Measurements from ENCODE around the gene CFAP126. TPM values are rescaled to one million over a fixed set of nuclear protein-coding genes. Genes with fewer than 3 reads are reported as not detected.
"Not testable (repeated sequence)": the region's sequence is repeated elsewhere in the genome, so short reads cannot be mapped to it uniquely, and the experiment has no call there.

Gene CFAP126, protein sequence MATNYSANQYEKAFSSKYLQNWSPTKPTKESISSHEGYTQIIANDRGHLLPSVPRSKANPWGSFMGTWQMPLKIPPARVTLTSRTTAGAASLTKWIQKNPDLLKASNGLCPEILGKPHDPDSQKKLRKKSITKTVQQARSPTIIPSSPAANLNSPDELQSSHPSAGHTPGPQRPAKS
- polyA plus RNA-seq, result under 1 TPM in 2 of 3 donors, not detected in 1; 0.10 to 0.63 TPM

DNA sequence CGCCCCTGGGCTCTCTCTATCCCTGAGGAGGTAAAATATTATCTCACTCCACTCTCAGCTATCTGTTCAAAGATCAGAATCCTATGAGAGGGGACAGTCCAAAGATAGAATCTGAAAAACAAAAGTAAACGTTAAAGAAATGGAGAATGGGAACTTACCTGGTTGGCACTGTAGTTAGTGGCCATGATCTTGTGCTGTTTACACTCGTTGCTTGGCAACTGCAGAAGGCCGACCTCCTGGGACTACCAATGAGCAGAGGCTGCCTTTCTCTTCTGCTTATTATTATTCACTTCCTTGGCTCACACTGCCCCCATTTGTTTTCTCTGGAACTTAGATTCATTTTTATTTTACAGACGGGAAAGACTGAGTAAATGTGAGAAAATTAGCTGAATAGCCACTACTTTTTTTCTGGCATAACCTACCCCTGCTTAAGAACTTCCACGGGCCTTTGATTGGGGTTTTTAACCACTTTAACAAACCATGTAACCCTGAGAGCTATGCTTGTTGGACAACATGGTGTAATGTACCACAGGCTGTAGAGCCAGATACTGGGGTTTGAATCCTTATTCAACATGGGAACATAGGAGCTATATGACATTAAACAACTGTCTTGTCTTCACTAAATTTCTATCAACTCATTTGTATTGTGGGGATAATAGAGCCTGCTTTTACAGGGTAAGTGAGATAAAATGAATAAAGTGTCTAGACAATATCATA is at the start of gene CFAP126:
CFAP126 (minus strand) TSS at position 193 of the 717 bp plus-strand sequence; CDS start at position 185, 8 bp downstream.
- H3K27ac ChIP-seq (ENCODE audit: low read depth, low read length), result no peak within 1 kb of the TSS
- WGBS, 3 donors, result 20 to 24% (median 23%) methylated on average over 6 of the region's 6 CpGs

DNA sequence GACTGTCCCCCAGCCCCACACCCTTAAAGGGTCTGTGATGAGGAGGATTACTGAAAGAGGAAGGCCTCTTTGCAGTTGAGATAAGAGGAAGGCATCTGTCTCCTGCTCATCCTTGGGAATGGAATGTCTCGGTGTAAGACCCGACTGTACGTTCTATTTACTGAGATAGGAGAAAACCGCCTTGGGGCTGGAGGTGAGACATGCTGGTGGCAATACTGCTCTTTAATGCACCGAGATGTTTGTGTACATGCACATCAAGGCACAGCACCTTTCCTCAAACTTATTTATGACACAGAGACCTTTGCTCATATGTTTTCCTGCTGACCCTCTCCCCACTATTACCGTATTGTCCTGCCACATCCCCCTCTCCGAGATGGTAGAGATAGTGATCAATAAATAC is 45.4 kb upstream of the CFAP126 start:
- not testable (repeated sequence) for H3K27ac ChIP-seq (ENCODE audit: low read depth, low read length)
- 87 to 94% (median 89%) methylated on average over 7 of the region's 7 CpGs for WGBS, 3 donors

DNA sequence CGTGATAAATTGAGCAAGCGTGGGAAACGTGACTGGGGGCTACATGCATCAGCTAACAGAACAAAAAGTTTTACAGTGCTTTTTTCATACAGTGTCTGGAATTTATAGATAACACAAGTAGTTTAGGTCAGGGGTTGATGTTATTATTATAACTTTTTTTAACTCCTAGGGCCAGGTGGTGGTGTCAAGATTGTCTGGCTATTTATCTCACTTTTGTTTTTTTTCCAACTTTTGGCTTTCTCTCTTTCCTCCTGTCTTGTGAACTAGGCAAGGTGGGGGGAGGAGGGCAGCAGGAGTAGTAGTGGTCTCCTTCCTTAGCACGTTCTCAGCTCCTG is 42.9 kb upstream of the CFAP126 start:
- not testable (repeated sequence) for H3K27ac ChIP-seq (ENCODE audit: low read depth, low read length)
- WGBS, 3 donors, result 85 to 89% (median 88%) methylated on average over 4 of the region's 4 CpGs

DNA sequence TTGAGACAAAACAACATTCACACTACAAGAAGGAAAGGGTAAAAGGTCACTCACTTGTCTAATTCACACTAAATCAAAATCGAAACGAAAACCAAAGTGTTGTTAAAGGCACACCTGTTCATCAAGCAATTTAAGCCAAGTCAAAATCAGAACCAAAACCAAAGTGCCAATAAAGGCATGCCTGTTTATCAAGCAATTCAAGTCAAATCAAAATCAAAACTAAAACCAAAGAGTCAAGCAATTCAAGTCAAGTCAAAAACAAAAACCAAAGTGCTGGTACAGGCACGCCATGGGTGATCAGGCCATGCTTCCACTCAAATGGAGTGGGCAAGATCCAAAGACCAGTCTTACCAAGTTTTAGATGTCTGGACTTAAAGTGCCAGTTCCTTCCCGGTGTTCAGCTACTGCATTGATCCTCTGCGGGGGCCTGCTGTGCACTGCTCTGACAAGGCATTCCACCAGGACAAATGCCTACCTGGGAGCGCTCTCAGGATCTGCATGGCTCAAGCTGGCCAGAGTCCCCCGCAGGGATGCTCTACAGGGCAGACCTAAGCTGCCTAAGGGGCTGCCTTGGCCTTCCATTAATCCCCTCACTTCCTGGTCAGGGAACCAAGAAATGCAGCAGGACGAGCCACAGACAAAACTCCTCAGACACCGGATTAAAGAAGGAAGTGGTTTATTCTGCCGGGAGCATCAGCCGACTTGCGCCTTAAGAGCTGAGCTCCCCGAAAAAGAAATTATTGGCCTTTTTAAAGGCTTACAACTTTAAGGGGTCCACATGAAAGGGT is 42.4 kb upstream of the CFAP126 start:
- 82 to 87% (median 82%) methylated on average over 13 of the region's 13 CpGs for WGBS, 3 donors
- not testable (repeated sequence) for H3K27ac ChIP-seq (ENCODE audit: low read depth, low read length)

DNA sequence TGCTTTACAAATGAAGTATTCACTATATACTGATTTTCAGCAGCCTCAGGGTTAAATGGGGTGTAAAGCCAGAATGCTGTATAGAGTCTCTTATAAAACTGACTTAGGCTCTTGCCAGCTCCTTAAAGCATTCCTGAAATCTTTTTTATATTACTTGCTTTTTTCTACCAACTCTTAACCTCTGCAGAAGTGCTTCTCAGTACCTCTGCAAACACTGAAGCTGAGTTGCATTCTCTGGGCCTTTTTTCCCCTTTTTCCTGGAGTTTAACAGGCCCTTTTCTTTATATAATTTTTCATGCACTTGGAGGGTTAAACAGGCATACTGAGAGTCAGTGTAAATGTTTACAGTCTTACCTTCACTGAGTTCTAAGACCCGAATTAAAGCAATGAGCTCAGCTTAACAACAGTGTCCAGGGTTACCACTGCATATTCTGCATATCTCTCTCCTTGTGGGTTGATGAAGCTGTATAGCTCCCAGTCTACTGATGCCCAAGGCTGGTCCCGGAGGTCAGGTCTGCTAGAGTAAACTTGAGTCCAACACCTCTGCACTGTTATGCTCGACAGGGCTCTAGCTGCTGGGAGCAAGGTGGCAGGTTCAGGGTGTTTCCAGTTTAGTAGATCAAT is 40.9 kb upstream of the CFAP126 start:
- 62 to 81% (median 73%) methylated on average over 3 of the region's 3 CpGs for WGBS, 3 donors
- H3K27ac ChIP-seq (ENCODE audit: low read depth, low read length), result no peak overlapping the region

DNA sequence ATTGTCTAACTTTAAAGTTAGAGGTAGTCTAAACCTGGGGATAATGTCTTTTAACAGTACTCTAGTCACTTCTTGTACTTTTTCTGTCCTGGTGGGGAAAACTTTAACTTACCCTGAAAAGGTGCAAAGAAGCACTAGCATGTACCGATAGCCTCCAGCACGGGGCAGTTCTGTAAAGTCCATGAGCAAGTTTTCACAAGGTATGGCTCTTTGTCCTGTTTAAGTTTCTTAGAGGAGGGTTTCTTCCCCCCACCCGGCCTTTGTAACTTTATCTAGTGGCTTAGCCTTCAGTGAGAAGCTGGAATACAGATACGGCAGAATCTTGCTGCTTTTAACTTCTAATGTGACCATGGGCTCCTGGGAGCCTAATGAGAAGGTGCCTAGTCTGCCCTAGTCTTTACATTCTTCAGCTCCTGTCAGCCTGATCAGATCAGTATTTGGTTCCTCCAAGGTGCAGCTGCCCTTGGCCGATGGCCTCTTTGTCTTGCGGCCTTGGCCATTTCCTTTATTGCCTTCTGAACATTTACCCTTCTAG is 39.8 kb upstream of the CFAP126 start:
- no peak overlapping the region for H3K27ac ChIP-seq (ENCODE audit: low read depth, low read length)
- WGBS, 3 donors, result 70 to 93% (median 89%) methylated on average over 6 of the region's 6 CpGs

DNA sequence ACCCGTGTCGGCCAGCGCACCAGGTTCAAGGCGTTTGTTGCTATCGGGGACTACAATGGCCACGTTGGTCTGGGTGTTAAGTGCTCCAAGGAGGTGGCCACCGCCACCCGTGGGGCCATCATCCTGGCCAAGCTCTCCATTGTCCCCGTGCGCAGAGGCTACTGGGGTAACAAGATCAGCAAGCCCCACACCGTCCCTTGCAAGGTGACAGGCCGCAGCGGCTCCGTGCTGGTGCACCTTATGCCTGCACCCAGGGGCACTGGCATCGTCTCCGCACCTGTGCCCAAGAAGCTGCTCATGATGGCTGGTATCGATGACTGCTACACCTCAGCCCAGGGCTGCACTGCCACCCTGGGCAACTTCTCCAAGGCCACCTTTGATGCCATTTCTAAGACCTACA is 38.9 kb upstream of the CFAP126 start:
- not testable (repeated sequence) for H3K27ac ChIP-seq (ENCODE audit: low read depth, low read length)
- WGBS, 3 donors, result 96 to 98% (median 96%) methylated on average over 17 of the region's 17 CpGs

DNA sequence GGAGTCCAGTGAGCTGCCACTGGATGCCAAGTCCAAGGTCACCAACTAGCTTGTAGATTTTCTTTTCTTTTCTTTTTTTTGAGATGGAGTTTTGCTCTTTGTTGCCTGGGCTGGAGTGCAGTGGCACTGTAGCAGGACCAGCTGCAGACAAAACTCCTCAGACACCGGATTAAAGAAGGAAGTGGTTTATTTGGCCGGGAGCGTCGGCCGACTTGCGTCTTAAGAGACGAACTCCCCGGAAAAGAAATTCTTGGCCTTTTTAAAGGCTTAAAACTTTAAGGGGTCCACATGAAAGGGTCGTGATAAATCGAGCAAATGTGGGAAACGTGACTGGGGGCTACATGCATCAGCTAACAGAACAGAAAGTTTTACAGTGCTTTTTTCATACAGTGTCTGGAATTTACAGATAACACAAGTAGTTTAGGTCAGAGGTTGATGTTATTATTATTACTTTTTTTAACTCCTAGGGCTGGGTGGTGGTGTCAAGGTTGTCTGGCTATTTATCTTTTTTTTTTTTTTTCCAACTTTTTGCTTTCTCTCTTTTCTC is 36.4 kb upstream of the CFAP126 start:
- no peak overlapping the region for H3K27ac ChIP-seq (ENCODE audit: low read depth, low read length)
- 58 to 86% (median 67%) methylated on average over 11 of the region's 11 CpGs for whole genome bisulfite sequencing, 3 donors

DNA sequence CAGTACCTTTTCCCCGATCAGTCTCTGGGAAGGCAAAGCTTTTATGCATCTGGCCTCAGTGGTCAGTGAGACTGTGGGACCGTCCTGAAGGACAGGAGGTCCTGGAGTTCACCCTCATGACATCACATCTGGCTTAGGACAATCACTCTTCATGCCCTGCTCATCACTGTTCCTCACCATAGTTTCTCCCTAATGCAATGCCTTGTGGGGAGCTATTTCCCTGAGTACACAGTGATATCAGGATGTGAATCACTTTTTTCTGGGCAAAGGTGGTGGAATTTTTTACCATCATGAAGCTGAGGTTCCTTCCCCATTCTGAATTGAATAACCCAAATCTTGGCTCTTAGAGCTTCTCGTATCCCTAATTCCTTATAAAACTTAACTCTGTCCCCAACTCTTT is 34.8 kb upstream of the CFAP126 start:
- 89 to 92% (median 91%) methylated on average over 3 of the region's 3 CpGs for WGBS, 3 donors
- no peak overlapping the region for H3K27ac ChIP-seq (ENCODE audit: low read depth, low read length)

DNA sequence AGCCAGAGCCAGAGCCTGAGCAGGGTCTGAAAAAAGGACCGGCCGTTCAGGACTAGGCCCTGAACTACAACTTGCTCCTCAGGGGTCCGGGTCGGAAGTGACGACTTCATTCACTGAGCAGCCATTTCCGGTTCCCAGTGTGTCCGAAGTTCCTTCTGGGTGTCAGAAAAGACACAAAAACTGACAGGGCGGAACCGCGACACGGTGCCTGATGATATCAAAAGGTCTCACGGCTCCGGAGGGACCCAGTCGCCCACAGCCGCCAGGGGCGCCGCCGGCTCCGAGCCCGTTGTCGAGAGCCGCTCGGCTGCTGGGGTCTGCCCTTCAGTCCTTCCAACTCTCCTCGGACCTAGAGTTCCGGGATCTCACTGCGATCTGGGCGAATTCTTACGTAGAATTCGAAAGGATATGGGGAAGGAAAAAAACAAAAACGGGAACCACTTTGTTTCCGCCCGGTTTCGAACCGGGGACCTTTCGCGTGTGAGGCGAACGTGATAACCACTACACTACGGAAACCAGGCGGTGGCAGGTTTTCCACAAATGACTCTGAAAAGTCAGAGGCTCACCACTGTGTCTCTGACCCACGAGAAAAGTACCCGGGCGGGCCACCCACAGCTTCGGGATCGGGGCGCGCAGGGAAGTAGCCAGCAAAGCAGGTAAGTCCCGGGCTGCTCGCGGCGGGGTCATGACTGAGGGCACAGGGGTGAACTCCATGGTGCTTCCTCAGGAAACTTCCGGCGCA is 31.8 kb upstream of the CFAP126 start:
- peak overlapping the region; percentile 98 for H3K27ac ChIP-seq (ENCODE audit: low read depth, low read length)
- WGBS, 3 donors, result 0% methylated on average over 53 of the region's 53 CpGs

DNA sequence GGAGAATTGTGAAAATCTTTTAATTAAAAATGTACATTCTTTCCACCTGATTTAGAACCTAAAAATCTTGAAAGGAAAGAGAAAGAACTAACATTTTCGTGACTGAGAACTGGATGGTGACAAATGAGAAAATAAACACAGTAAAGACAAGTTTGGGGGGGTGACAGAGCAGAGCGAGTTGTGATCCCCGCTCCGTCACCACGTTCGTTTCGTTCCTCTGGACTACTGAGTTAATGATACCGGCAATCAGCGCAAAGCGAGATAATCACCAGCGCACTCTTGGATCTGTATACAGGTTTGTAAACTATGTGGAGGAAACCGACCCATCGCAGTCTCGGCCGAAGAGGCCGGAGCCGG is 31.2 kb upstream of the CFAP126 start:
- H3K27ac ChIP-seq (ENCODE audit: low read depth, low read length), result peak overlapping the region; percentile 98
- 3 to 11% (median 10%) methylated on average over 17 of the region's 17 CpGs for WGBS, 3 donors

DNA sequence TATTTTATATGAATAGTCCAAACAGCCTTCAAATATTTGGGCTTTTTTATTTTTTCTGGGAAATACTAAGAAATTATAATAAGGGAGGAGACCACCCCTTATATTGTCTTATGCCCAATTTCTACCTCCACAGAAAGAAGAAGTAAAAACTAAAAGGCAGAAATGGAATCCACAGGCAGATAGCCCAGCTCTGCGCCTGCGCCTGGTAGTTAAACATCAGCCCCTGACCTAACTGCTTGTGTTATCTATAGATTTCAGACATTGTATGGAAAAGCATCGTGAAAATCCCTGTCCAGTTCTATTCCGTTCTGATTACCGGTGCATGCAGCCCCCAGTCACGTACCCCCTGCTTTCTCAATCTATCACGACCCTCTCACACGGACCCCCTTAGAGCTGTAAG is 29.4 kb upstream of the CFAP126 start:
- H3K27ac ChIP-seq (ENCODE audit: low read depth, low read length), result not testable (repeated sequence)
- WGBS, 3 donors, result 90 to 96% (median 94%) methylated on average over 8 of the region's 8 CpGs

DNA sequence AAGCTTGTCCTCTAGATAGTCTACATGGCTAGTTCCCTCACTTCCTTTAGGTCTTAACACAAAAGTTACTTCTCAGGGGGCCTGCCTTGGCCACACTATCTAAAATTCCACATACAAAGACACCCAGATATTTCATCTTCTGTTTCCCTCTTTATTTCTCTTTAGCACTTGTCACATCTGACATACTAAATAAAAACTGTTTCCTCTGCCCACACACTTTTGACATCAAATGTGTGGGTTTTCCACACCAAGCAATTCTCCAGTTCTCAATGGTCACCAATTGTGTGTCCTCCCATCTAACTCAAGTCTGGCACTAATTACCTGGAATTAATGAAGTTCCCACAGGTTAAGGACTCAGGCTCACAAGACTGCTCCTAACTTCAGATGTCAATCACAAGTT is 25.5 kb upstream of the CFAP126 start:
- H3K27ac ChIP-seq (ENCODE audit: low read depth, low read length), result no peak overlapping the region

DNA sequence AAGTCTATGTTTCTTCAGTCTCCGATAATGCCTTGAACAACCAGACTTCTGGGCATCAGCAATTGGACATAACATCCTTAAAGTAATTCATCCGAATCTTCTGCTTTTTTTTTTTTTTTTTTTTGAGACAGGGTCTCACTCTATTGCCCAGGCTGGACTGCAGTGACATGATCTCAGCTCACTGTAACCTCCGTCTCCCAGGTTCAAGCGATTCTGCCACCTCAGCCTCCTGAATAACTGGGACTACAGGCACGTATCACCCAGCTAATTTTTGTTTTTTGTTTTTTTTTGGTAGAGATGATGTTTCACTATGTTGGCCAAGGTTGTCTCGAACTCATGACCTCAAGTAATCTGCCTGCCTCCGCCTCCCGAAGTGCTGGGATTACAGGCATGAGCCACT is 23.9 kb upstream of the CFAP126 start:
- no peak overlapping the region for H3K27ac ChIP-seq (ENCODE audit: low read depth, low read length)
- 93 to 97% (median 96%) methylated on average over 8 of the region's 8 CpGs for WGBS, 3 donors

DNA sequence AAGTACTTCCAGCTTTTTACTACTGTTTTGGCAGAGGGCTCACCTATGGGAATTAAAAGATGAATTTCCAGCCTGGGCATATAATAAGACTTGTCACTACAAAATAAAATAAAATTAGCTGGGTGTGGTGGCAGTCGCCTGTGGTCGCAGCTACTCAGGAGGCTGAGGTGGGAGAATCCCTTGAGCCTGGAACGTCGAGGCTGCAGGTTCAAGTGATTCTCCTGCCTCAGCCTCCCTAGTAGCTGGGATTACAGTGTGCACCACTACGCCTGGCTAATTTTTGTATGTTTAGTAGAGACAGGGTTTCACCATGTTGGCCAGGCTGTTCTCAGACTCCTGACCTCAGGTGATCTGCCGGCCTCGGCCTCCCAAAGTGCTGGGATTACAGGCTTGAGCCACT is 23.5 kb upstream of the CFAP126 start:
- 90 to 94% (median 93%) methylated on average over 7 of the region's 7 CpGs for WGBS, 3 donors
- not testable (repeated sequence) for H3K27ac ChIP-seq (ENCODE audit: low read depth, low read length)

DNA sequence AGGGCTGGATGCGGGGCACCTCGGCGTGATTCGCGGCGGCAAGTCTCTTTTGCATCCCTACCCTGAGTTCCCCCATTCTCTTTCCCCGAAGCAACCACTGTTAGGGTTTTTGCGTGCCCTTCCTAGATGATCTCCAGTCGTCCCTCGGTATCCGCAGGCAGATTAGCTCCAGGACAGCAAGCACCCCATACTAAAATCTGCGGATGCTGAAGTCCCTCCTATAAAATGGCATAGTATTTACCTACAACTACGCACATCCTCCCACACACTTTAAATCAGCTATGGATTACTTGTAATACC is 22.8 kb upstream of the CFAP126 start:
- 5 to 7% (median 6%) methylated on average over 13 of the region's 13 CpGs for WGBS, 3 donors
- H3K27ac ChIP-seq (ENCODE audit: low read depth, low read length), result no peak overlapping the region

DNA sequence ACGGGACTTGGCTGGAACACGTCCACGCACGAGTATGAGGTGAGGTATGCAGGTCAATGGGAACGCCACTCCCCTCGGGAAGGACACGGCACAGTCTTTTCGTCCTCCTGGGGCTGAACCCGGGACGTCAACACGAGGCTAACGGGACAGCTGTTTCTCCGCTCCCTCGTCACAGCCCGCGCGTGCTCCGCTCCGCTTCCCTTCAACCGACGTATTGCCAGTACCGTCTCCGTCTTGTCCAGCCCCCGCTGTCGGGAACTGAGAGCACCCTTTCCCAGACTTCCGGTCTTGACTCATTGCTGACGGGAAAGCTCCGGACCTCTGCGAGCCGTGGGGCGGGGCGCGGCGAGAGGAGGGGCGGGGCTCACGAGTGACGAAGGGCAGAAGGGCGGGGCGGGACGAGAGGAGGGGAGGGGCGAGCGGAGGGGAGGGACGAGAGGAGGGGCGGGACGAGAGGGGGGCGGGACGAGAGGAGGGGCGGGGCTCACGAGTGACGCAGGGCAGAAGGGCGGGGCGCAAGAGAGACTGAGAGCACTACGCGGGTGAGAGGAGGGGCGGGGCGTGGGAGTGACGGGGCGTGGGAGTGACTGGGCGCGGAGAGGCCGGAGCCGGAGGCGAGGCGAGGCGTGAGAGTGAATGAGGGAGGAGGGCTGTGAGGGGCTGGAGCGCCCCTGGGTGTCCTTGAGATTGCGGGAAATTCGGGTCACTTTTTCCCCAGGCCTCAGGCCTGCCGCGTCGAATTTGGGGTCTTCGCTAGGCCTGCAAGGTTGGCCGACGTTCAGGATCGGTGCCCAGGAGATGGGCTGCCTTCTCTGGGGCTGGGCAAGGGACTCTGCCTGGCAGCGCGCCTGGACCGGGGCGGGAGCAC is 22.2 kb upstream of the CFAP126 start:
- H3K27ac ChIP-seq (ENCODE audit: low read depth, low read length), result no peak overlapping the region
- 0 to 1% (median 1%) methylated on average over 66 to 77 of the region's 79 CpGs for WGBS, 3 donors
